Activated naive CD4-positive, alpha-beta T cell treated with anti-CD3 and anti-CD28 coated beads for 36 hours (primary cell): ENCODE results near the gene HNRNPH3. TPM values are rescaled to one million over a fixed set of nuclear protein-coding genes. Genes with fewer than 3 reads are reported as not detected.

ENCODE experiments used
- CTCF ChIA-PET: fragments of 350-600 bp; sonication (Branson Sonifier 250); formaldehyde crosslinking; loops from one replicate; lab custom pipeline; 2021; ENCODE audit warnings: antibody characterized with exemption; lab: Charles Lee
- DNase-seq: peaks from one replicate; pipeline ENCODE4 v3.0.0-alpha.2; 2020
- H3K27ac Mint-ChIP-seq: one replicate; pipeline ENCODE4 v1.8.0; 2021; ENCODE audit warnings: mild to moderate bottlenecking, mixed read lengths
- H3K27me3 Mint-ChIP-seq: one replicate; pipeline ENCODE4 v1.8.0; 2021; ENCODE audit warnings: low read depth, mixed read lengths
- H3K36me3 Mint-ChIP-seq: one replicate; pipeline ENCODE4 v1.8.0; 2021; ENCODE audit warnings: low read depth, mixed read lengths
- H3K4me1 Mint-ChIP-seq: one replicate; pipeline ENCODE4 v1.8.0; 2021; ENCODE audit warnings: low read depth, mixed read lengths
- H3K4me3 Mint-ChIP-seq: one replicate; pipeline ENCODE4 v1.8.0; 2021; ENCODE audit warnings: mild to moderate bottlenecking, moderate library complexity, mixed read lengths
- H3K9me3 Mint-ChIP-seq: one replicate; pipeline ENCODE4 v1.8.0; 2021; ENCODE audit warnings: mixed read lengths
- intact Hi-C: fragments of 100-400 bp; cut with micrococcal nuclease; formaldehyde crosslinking; loops from one replicate; pipeline ENCODE4 v1.15.1; 2023
- total RNA-seq, 2 experiments: library from RNA; stranded (reverse); gene quantifications; one replicate each; pipeline ENCODE4 v1.2.3, GENCODE V29; 2021

The HNRNPH3 gene, protein sequence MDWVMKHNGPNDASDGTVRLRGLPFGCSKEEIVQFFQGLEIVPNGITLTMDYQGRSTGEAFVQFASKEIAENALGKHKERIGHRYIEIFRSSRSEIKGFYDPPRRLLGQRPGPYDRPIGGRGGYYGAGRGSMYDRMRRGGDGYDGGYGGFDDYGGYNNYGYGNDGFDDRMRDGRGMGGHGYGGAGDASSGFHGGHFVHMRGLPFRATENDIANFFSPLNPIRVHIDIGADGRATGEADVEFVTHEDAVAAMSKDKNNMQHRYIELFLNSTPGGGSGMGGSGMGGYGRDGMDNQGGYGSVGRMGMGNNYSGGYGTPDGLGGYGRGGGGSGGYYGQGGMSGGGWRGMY
- total RNA-seq: 100 to 1,000 TPM; 145 to 150 TPM

DNA sequence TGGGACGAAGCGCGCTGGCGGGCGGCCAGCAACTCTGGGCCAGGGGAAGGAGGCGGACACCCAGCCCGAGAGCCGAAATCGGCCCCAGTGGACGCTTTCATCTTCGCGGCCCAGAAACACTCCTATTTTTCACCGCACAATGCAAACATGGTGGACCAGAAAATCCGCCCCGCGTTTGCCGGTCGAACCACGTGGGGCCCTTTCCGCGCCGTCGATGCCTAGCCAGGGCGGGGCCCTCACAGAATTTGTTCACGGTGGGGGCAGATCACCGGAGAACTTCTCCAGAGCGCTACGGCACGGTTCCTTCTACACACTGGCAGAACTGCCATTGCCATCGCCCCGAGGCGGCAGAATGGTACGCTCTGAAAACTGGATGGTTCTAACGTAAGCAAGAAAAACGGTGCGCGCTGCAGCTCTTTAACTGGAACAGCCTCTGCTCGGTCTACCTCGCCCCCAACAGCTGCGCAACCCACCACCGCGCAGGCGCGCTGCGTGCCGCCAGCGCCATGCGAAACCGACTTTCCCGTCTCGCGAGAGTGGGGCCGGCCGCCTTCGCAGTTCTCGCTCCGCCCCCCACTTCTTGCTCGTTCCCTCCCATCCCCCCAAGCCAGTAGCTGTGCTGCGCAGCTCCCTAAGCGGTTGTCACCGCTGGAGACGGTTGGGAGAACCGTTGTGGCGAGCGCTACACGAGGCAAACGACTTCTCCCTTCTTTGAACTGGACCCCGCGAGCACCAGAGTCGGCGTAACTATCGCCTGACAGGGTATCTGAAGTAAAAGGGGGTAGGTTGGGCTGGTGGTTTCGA lies at the start of gene HNRNPH3:
Gene HNRNPH3, plus strand, starts transcription at position 610 of the 804 bp plus-strand sequence. CDS start 5,158 bp downstream, outside the sequence.
- CTCF ChIA-PET: interaction anchor here (0.8 to 2.7 kb wide), 3 partner anchors 15 to 119 kb away, joined by 4 to 9 read pairs (median 5); no protein-coding TSS in a partner anchor
- Mint-ChIP-seq H3K4me1 (peaks cover 40% of the 10 kb centered on the region), H3K36me3 (peaks cover 37% of the 10 kb centered on the region), H3K9me3 (no peaks in the 10 kb centered on the region), H3K27ac (peak within 1 kb of the TSS; percentile 100), H3K27me3 (no peaks in the 10 kb centered on the region), H3K4me3 (peak within 1 kb of the TSS; percentile 100)
- DNase-seq: peak; percentile 99
- intact Hi-C loops: loop anchor here (1.0 to 2.0 kb wide), 13 partner anchors 75 to 793 kb away; partner anchors contain the start of genes DDX50, DNA2, HERC4 and RUFY2

DNA sequence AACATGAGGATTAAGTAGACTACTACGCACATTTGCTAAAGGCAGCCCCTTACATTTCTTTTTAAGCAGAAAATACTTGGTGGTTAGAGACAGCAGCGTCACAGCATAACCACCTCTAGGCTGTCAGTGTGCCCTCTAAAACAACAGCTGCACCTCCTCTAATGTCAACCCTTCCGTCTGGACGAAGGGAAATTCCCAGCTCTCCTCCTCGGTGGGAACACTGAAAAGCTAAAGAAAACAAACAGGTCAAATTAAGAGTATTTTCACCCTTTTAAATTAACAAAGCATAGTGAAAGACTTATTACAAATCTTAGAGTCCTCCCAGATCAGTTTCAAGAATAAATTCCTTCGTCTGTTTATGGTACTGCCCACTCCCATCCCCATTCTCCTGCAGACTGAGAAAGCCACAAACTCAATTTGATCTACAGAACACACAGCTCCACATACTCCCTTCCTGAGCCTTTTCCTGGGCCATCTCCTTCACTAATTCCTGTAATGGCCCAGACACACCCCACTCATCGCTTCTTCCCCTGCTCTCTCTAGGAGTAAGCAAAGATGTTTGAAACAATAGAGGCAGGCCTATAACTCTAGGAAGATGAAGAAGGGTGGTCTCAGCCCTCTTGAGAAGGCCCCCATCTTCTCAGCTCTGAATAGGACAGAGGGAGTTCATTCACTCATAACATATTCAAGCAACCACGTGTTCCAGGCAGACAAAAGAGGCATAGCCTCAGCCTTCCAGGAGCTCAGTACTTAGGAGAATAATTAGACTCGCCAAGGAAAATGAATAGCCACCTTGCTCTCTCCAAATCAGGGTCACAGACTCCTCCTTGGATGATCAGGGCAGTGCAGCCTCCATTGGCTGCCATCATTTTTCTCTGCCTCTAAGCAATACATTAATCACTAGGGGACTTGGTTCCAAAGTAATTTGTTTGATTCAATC lies 47.5 kb upstream of the HNRNPH3 start:
- DNase-seq: no peak
- Mint-ChIP-seq H3K27me3 (no peaks in the 10 kb centered on the region), H3K4me3 (no peak overlapping the region), H3K4me1 (peaks cover 3% of the 10 kb centered on the region), H3K36me3 (no peaks in the 10 kb centered on the region), H3K9me3 (no peaks in the 10 kb centered on the region), H3K27ac (no peak overlapping the region)
- intact Hi-C loops: no loop called here
- CTCF ChIA-PET: interaction anchor here (0.7 to 1.3 kb wide), 2 partner anchors 71 to 518 kb away, joined by 3 read pairs; no protein-coding TSS in a partner anchor

DNA sequence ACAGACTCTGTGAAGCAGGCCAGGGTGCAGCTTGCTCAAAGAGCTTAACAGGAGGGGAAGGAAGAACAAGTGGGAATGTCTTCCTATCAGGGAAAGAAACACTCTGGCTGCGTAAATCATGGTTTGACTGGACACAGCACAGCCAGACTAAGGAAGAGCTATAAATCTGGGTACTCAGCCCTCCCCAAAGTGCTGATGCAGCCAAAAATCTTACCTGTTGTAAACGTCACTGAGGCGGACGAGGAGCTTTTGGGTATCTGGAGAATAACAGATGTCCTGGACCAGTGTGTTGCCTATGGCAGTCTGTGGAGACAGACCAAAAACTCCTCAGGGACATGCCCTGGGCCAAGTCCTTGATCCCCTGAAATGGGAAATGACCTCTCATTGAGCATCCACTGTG lies 43.1 kb upstream of the HNRNPH3 start:
- CTCF ChIA-PET: interaction anchor here (0.6 to 2.3 kb wide), 3 partner anchors 13 to 157 kb away, joined by 3 to 8 read pairs (median 5); no protein-coding TSS in a partner anchor
- no peaks in the 10 kb centered on the region for H3K4me1 Mint-ChIP-seq
- H3K9me3 Mint-ChIP-seq: no peaks in the 10 kb centered on the region
- H3K36me3 Mint-ChIP-seq: no peaks in the 10 kb centered on the region
- intact Hi-C loops: no loop called here
- no peak overlapping the region for H3K27ac Mint-ChIP-seq
- DNase-seq: no peak
- no peaks in the 10 kb centered on the region for H3K27me3 Mint-ChIP-seq
- H3K4me3 Mint-ChIP-seq: no peak overlapping the region

GRCh38 chr10:68290736-68291135 lies 41.1 kb upstream of the HNRNPH3 start:
- Mint-ChIP-seq H3K9me3 (no peaks in the 10 kb centered on the region), H3K36me3 (no peaks in the 10 kb centered on the region), H3K4me3 (no peak overlapping the region), H3K27ac (no peak overlapping the region), H3K27me3 (no peaks in the 10 kb centered on the region), H3K4me1 (no peaks in the 10 kb centered on the region)
- DNase-seq: no peak
- intact Hi-C loops: no loop called here
- CTCF ChIA-PET: interaction anchor here (0.6 kb wide), 1 partner anchor 121 kb away, joined by 4 read pairs; no protein-coding TSS in a partner anchor

DNA sequence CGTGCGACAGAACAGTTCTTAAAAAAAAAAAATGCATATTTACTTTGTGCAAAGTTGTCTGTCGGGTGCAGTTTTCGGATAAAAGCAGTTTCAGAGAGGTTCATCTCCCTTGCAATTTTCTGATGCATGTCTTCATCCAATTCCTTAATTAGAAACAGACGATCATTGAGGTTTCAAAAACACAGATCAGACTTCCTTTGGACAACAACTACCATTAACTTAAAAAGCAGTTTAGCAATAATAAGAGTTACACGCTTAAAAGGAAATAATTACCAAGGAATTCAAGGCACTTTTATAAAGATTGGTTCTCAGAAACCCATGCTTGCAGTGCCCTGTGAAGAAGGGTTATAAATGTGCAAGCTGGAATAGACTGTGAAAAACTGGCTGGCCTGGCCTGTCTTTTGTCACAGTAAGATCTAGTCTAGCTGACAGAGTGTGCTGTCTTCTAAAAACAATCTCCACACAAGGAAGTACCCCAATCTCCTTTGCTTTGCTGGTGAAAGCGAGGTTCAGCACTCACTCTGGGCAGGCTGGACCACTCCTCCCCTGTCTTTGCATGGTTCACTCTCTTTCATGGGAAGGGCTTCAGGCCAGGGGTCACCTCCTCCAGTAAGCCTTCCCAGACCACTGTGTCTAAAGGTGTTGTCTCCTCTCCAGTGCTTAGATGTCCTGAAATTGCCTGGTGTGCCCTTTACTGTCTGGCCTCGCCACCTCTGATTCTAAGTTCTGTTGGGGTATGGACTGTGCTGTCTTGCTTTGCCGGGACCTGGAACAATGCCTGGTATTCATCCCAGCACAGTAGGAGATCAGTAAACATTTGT lies 34.8 kb upstream of the HNRNPH3 start:
- intact Hi-C loops: no loop called here
- H3K36me3 Mint-ChIP-seq: no peaks in the 10 kb centered on the region
- no peak overlapping the region for H3K4me3 Mint-ChIP-seq

DNA sequence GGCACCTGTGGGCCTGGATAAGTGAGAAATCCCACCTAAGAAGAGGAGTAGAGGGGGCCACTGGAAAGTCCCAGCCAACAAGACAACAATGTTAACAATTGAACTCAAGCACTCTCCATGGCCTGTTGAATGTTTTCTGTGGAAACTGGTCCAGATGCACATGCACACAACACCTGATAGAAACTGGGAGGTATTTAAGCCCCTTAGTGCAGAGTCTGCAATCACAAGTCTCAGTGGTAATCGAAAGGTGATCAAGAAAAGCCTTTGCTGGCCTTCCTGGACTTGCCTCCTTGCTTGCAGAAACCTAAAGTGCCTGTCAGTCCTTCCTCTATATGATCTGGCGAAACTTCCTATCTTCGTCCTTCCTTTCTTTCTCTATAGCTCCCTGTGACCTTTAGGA lies 30.6 kb upstream of the HNRNPH3 start:
- no peaks in the 10 kb centered on the region for H3K9me3 Mint-ChIP-seq
- H3K27ac Mint-ChIP-seq: no peak overlapping the region
- no peak overlapping the region for H3K4me3 Mint-ChIP-seq
- no peak for DNase-seq
- no peaks in the 10 kb centered on the region for H3K36me3 Mint-ChIP-seq
- no peaks in the 10 kb centered on the region for H3K27me3 Mint-ChIP-seq
- CTCF ChIA-PET: interaction anchor here (0.6 to 3.8 kb wide), 34 partner anchors 12 to 604 kb away, joined by 3 to 46 read pairs (median 4); partner anchors contain the start of genes ATOH7 and PBLD
- intact Hi-C loops: loop anchor here (5.0 kb wide), 1 partner anchor 69 kb away; the partner anchor contains the start of gene ATOH7
- no peaks in the 10 kb centered on the region for H3K4me1 Mint-ChIP-seq

More for the DNA sequence above, 34.8 kb upstream of the HNRNPH3 start:
- CTCF ChIA-PET: no interaction called here
- DNase-seq: no peak
- no peaks in the 10 kb centered on the region for H3K27me3 Mint-ChIP-seq
- no peaks in the 10 kb centered on the region for H3K4me1 Mint-ChIP-seq
- H3K9me3 Mint-ChIP-seq: no peaks in the 10 kb centered on the region
- H3K27ac Mint-ChIP-seq: no peak overlapping the region

DNA sequence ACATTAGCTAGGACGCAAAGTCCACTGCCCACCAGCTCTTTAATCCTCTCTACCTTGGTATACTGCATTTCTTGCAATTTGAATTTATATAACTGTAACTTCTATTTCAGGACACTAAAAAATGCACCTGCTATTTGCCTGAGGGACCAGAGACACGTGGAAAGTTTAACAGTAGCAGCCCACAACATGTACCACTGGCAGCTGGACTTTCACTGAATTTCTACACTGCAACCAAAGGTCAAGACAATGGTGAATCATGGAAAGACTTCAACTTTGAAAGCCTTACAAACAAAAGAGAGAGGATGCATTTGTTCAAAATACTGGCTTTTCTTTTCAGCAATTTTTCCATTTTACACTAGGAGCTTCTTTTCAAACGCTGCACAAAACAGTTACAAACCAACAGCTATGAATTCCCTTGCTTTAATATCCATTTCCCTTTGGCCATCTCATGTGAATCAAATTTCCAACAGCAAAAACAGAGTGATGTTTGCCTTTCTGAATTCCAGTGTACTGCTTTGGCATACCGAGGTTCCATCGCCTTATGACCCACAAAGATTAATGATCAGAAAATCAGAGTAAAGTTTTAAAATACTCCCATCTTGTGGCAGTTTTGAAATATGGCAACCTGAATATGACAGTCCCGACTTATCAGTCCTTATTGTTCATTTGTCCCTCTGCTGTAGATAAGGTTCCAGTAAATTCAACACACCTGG lies 29.9 kb upstream of the HNRNPH3 start:
- Mint-ChIP-seq H3K4me3 (no peak overlapping the region), H3K9me3 (no peaks in the 10 kb centered on the region), H3K27ac (no peak overlapping the region), H3K36me3 (no peaks in the 10 kb centered on the region), H3K27me3 (no peaks in the 10 kb centered on the region), H3K4me1 (no peaks in the 10 kb centered on the region)
- intact Hi-C loops: loop anchor here (1.0 to 5.0 kb wide), 4 partner anchors 70 to 514 kb away; partner anchors contain the start of gene ATOH7
- DNase-seq: no peak
- CTCF ChIA-PET: interaction anchor here (0.6 to 3.8 kb wide), 37 partner anchors 13 to 604 kb away, joined by 3 to 46 read pairs (median 4); partner anchors contain the start of genes ATOH7 and PBLD

GRCh38 chr10:68302503-68302823 lies 29.4 kb upstream of the HNRNPH3 start:
- Mint-ChIP-seq H3K27me3 (no peaks in the 10 kb centered on the region), H3K27ac (no peak overlapping the region), H3K9me3 (no peaks in the 10 kb centered on the region), H3K4me1 (no peaks in the 10 kb centered on the region), H3K4me3 (no peak overlapping the region), H3K36me3 (no peaks in the 10 kb centered on the region)
- intact Hi-C loops: loop anchor here (1.0 to 5.0 kb wide), 4 partner anchors 70 to 514 kb away; partner anchors contain the start of gene ATOH7
- DNase-seq: no peak
- CTCF ChIA-PET: interaction anchor here (0.6 to 3.8 kb wide), 25 partner anchors 12 to 514 kb away, joined by 3 to 46 read pairs (median 4); partner anchors contain the start of genes ATOH7 and PBLD

DNA sequence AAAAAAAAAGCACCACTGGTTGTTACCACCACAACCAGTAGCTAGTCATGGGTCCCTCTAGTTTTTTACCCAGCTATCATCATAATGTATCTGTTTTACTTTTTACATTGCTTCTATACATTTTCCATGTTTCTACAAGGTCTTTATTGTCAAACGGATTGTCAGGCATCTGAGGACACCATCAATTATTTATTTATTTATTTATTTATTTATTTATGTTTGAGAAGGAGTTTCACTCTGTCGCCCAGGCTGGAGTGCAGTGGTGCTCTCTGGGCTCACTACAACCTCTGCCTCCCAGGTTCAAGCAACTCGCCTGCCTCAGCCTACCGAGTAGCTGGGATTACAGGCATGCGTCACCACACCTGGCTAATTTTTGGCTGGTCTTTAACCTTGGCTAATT lies 29.0 kb upstream of the HNRNPH3 start:
- no peaks in the 10 kb centered on the region for H3K36me3 Mint-ChIP-seq
- DNase-seq: no peak
- no peaks in the 10 kb centered on the region for H3K9me3 Mint-ChIP-seq
- CTCF ChIA-PET: interaction anchor here (0.6 to 3.8 kb wide), 17 partner anchors 12 to 515 kb away, joined by 3 to 46 read pairs (median 5); partner anchors contain the start of gene PBLD
- no peak overlapping the region for H3K4me3 Mint-ChIP-seq
- H3K4me1 Mint-ChIP-seq: no peaks in the 10 kb centered on the region
- intact Hi-C loops: loop anchor here (1.0 to 5.0 kb wide), 4 partner anchors 71 to 515 kb away; partner anchors contain the start of gene ATOH7
- no peak overlapping the region for H3K27ac Mint-ChIP-seq
- H3K27me3 Mint-ChIP-seq: no peaks in the 10 kb centered on the region

DNA sequence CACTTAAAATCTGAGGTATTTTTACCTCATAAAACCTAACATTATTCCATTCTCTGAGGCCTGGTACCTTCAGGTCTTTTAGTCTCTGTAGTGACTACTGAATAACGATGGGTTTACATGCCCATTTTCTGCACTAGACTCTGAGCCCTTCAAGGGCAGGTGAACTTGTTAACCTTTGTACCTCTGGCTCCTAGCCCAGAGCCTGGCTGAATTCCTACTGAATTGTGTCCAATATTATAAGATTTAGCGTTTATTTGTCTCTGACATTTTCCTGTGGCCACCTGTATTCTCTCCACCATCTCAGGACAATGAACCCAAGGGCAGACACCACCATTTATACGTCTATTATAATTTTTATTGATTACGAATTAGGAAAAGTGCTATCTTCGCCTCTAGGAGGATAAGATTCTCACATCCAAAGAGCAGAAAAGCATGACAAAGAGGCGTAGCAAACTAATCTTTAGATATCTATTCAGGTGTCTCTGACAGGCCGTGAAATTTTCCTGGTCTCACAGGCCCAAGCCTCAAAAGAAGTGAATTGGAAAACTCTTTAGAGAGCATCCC lies 27.9 kb upstream of the HNRNPH3 start:
- Mint-ChIP-seq H3K27me3 (no peaks in the 10 kb centered on the region), H3K36me3 (no peaks in the 10 kb centered on the region), H3K4me3 (no peak overlapping the region), H3K27ac (no peak overlapping the region), H3K9me3 (no peaks in the 10 kb centered on the region), H3K4me1 (no peaks in the 10 kb centered on the region)
- DNase-seq: no peak
- CTCF ChIA-PET: interaction anchor here (1.2 to 2.7 kb wide), 4 partner anchors 11 to 448 kb away, joined by 4 to 24 read pairs (median 8); no protein-coding TSS in a partner anchor
- intact Hi-C loops: loop anchor here (5.0 kb wide), 1 partner anchor 72 kb away; the partner anchor contains the start of gene ATOH7
